ENCODE data around the gene RPH3AL. TPM values are rescaled to one million over a fixed set of nuclear protein-coding genes. Genes with fewer than 3 reads are reported as not detected.
"Not testable (repeated sequence)": the region's sequence is repeated elsewhere in the genome, so short reads cannot be mapped to it uniquely, and the experiment has no call there.

The RPH3AL gene
- total RNA-seq, 4 donors from 2014 or later = 24.3 to 90.5 (median 47.2) TPM

GRCh38 chr17:171871-172270, 180.7 kb downstream of the RPH3AL start:
- H3K4me3 ChIP-seq = no peak overlapping the region
- intact Hi-C loops (cut with DNase I; ENCODE audit: low total_unique reads) (no loop called here), in situ Hi-C loops (cut with MboI; ENCODE audit: low pct_ligation_motif_present in 1 of 4, low pct_unique_long_range_greater_than_20kb in 1 of 4, low sequenced_read_pairs in 3 of 4) (no loop called here)
- TF ChIP-seq, protein P1, sequence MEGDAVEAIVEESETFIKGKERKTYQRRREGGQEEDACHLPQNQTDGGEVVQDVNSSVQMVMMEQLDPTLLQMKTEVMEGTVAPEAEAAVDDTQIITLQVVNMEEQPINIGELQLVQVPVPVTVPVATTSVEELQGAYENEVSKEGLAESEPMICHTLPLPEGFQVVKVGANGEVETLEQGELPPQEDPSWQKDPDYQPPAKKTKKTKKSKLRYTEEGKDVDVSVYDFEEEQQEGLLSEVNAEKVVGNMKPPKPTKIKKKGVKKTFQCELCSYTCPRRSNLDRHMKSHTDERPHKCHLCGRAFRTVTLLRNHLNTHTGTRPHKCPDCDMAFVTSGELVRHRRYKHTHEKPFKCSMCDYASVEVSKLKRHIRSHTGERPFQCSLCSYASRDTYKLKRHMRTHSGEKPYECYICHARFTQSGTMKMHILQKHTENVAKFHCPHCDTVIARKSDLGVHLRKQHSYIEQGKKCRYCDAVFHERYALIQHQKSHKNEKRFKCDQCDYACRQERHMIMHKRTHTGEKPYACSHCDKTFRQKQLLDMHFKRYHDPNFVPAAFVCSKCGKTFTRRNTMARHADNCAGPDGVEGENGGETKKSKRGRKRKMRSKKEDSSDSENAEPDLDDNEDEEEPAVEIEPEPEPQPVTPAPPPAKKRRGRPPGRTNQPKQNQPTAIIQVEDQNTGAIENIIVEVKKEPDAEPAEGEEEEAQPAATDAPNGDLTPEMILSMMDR (IDR thresholded peaks at IDR 0.05) = no peak
- no peak for TF ChIP-seq POLR2A (IDR thresholded peaks at IDR 0.05)
- no peak for TF ChIP-seq EP300 (IDR thresholded peaks at IDR 0.05; ENCODE audit: low read depth)
- no peak for TF ChIP-seq POLR2AphosphoS5 (IDR thresholded peaks at IDR 0.05)
- DNase-seq = no peak
- no peaks in the 10 kb centered on the region for H3K36me3 ChIP-seq
- no peaks in the 10 kb centered on the region for H3K4me1 ChIP-seq
- WGBS, 2 donors (ENCODE audit: low coverage in 1 of 2) = 97 to 100% methylated on average over 2 to 10 of the region's 13 CpGs
- H3K27me3 ChIP-seq = peaks cover 9% of the 10 kb centered on the region
- H3K9me3 ChIP-seq = no peaks in the 10 kb centered on the region
- H3K27ac ChIP-seq = no peak overlapping the region

DNA sequence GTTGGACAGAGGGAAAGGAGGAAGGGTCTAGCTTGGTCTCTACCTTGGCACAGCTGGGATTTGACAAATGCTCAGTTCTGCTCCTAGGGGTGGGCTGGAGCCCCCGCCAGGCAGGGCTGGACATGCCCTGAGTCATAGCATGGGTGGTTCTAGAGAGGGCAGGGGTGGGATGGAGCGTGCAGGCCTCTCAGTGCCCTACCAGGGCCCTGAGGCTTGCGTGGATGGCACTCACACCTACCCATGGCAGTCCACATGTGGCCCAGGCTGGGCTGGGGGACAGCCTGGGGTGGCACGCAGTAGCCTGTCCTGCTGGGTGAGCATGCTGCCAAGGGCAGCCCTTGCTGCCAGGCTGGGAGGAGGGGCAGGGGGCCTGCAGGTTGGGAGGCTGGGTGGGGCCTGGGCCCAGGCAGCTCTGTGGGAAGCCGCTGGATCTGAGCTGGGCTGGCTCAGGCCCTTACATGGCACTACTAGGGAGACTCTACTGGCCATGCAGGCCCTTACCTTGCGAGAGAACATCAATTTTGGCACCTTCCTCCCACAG, 182.4 kb downstream of the RPH3AL start:
- intact Hi-C loops (cut with DNase I; ENCODE audit: low total_unique reads) = no loop called here
- in situ Hi-C loops (cut with MboI; ENCODE audit: low pct_ligation_motif_present in 1 of 4, low pct_unique_long_range_greater_than_20kb in 1 of 4, low sequenced_read_pairs in 3 of 4) = no loop called here
- no peaks in the 10 kb centered on the region for H3K36me3 ChIP-seq
- DNase-seq = no peak
- TF ChIP-seq POLR2AphosphoS5 (IDR thresholded peaks at IDR 0.05) (no peak), EP300 (IDR thresholded peaks at IDR 0.05; ENCODE audit: low read depth) (no peak), POLR2A (IDR thresholded peaks at IDR 0.05) (no peak)
- TF ChIP-seq, protein P1 (IDR thresholded peaks at IDR 0.05) = no peak
- WGBS, 2 donors (ENCODE audit: low coverage in 1 of 2) = 92% methylated on average over 5 of the region's 6 CpGs; no CpG with 5 or more reads in 1 of the 2 donors
- H3K4me3 ChIP-seq = no peak overlapping the region
- H3K9me3 ChIP-seq = no peaks in the 10 kb centered on the region
- no peaks in the 10 kb centered on the region for H3K4me1 ChIP-seq
- no peak overlapping the region for H3K27ac ChIP-seq
- H3K27me3 ChIP-seq = no peaks in the 10 kb centered on the region

- H3K36me3 ChIP-seq; H3K9me3 ChIP-seq; H3K4me3 ChIP-seq; H3K4me1 ChIP-seq; H3K27ac ChIP-seq; DNase-seq; intact Hi-C loops (cut with DNase I; ENCODE audit: low total_unique reads); in situ Hi-C loops (cut with MboI; ENCODE audit: low pct_ligation_motif_present in 1 of 4, low pct_unique_long_range_greater_than_20kb in 1 of 4, low sequenced_read_pairs in 3 of 4); H3K27me3 ChIP-seq: not testable (repeated sequence)
- WGBS, 2 donors (ENCODE audit: low coverage in 1 of 2) = 71 to 84% methylated on average over 3 to 11 of the region's 11 CpGs
These were observed 184.0 kb downstream of the RPH3AL start for GRCh38 chr17:168614-169013.

GRCh38 chr17:165939-166338, 186.7 kb downstream of the RPH3AL start:
- intact Hi-C loops (cut with DNase I; ENCODE audit: low total_unique reads) (no loop called here), in situ Hi-C loops (cut with MboI; ENCODE audit: low pct_ligation_motif_present in 1 of 4, low pct_unique_long_range_greater_than_20kb in 1 of 4, low sequenced_read_pairs in 3 of 4) (no loop called here)
- H3K4me3 ChIP-seq = no peak overlapping the region
- H3K4me1 ChIP-seq = no peaks in the 10 kb centered on the region
- DNase-seq = no peak
- 91% methylated on average over 13 of the region's 14 CpGs; no CpG with 5 or more reads in 1 of the 2 donors for WGBS, 2 donors (ENCODE audit: low coverage in 1 of 2)
- H3K9me3 ChIP-seq = no peaks in the 10 kb centered on the region
- no peaks in the 10 kb centered on the region for H3K27me3 ChIP-seq
- H3K27ac ChIP-seq = no peak overlapping the region
- TF ChIP-seq POLR2AphosphoS5 (IDR thresholded peaks at IDR 0.05) (no peak), EP300 (IDR thresholded peaks at IDR 0.05; ENCODE audit: low read depth) (no peak), POLR2A (IDR thresholded peaks at IDR 0.05) (no peak)
- TF ChIP-seq, protein P1 (IDR thresholded peaks at IDR 0.05) = no peak
- no peaks in the 10 kb centered on the region for H3K36me3 ChIP-seq

Data from transverse colon (tissue), 4 donors.